ENCODE measurements around the gene AP5Z1. TPM values are rescaled to one million over a fixed set of nuclear protein-coding genes. Genes with fewer than 3 reads are reported as not detected.

The AP5Z1 gene
- total RNA-seq, 1 donor from 2014 or later, result 111 TPM

DNA sequence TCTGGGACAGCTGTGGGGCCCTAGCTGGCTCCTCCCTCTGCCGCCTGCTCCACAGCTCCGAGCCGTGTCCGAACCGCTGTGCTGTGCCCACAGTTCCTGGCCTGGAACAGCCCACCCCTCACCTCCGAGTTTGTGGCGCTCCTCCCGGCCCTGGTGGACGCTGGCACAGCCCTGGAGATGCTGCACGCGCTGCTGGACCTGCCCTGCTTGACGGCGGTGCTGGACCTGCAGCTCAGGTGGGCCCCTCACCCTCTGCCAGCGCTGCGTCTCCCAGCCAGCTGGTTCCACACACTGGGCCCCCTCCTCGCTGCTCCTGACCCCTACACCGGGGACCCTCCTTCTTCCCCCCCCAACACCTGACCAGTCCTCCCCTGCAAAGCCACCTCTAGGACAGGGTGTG lies 12.1 kb downstream of the AP5Z1 start:
- H3K27me3 Mint-ChIP-seq, result no peaks in the 10 kb centered on the region
- POLR2A ChIA-PET, result no interaction called here

DNA sequence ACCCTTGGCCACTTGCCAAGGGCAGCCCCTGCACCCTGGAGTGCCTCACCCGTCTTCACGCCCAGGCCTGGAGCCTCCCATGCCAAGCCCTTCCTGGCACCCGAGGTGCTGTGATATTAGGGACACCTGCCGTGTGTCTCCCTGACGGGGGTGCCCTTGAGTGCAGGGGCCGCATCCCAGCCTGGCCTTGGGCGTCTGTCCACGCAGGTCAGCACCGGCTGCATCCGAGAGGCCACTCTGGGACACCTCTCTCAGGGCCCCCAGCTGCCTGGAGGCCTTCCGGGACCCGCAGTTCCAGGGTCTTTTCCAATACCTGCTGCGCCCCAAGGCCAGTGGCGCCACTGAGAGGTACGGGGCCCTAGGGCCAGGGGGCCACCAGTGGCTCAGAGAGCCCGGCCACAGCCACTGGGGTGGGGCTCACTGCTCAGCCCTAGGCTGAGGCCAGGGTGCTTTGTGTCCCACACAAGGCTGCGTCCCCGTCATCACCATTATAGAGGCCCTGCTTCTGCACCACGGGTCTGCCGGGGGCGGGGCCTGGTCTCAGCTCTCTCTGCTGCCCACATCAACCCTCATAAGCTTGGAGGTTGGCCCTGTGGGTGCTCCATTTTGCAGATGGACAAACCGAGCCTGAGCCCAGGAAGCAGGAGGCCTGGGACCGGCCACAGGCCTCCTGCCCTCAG lies 12.7 kb downstream of the AP5Z1 start:
- no peaks in the 10 kb centered on the region for H3K9me3 Mint-ChIP-seq
- ChIA-PET CTCF (no interaction called here), POLR2A (no interaction called here)
- no peaks in the 10 kb centered on the region for H3K27me3 Mint-ChIP-seq
- ATAC-seq (ENCODE audit: low read depth), result no peak
- peaks cover 61% of the 10 kb centered on the region for H3K36me3 Mint-ChIP-seq (ENCODE audit: low read depth)
- intact Hi-C loops (cut with micrococcal nuclease), result no loop called here
- no peak overlapping the region for H3K4me3 Mint-ChIP-seq
- TF ChIP-seq CTCF (IDR thresholded peaks at IDR 0.05), result no peak
- DNase-seq, result no peak
- H3K27ac Mint-ChIP-seq, result no peak overlapping the region
- peaks cover 4% of the 10 kb centered on the region for H3K4me1 Mint-ChIP-seq

More for the DNA sequence above, 12.1 kb downstream of the AP5Z1 start:
- Mint-ChIP-seq H3K4me3 (no peak overlapping the region), H3K9me3 (no peaks in the 10 kb centered on the region), H3K36me3 (ENCODE audit: low read depth) (peaks cover 66% of the 10 kb centered on the region), H3K27ac (no peak overlapping the region), H3K4me1 (peaks cover 4% of the 10 kb centered on the region)
- no peak for TF ChIP-seq CTCF (IDR thresholded peaks at IDR 0.05)
- CTCF ChIA-PET, result no interaction called here
- ATAC-seq (ENCODE audit: low read depth) (no peak), DNase-seq (no peak)
- intact Hi-C loops (cut with micrococcal nuclease), result no loop called here

DNA sequence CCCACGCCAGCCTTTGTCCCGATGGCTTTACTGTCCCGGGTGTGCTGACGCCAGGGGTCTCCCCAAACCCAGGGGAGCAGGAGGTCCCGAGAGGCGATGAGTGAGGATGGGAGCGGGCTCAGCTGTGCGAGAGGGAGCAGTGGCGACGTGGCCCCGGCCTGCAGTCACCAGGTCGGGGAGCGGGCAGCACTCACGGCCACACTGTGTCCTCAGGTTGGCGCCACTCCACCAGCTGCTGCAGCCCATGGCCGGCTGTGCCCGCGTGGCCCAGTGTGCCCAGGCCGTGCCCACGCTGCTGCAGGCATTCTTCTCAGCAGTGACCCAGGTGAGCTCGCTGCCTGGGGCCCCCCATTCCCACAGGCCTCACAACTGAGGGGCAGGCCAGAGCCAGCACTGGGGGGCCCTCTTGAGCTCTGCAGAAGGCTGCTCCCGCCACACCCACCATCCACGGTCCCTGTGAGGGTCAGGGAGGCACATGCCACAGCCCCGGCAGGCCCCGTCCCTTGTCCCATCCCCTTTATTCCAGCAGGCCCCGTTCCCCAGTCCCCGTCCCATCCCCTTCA lies 13.3 kb downstream of the AP5Z1 start:
- ChIA-PET POLR2A (no interaction called here), CTCF (no interaction called here)
- intact Hi-C loops (cut with micrococcal nuclease), result no loop called here
- no peak overlapping the region for H3K4me3 Mint-ChIP-seq
- no peak for TF ChIP-seq CTCF (IDR thresholded peaks at IDR 0.05)
- no peak overlapping the region for H3K27ac Mint-ChIP-seq
- H3K9me3 Mint-ChIP-seq, result no peaks in the 10 kb centered on the region
- no peak for ATAC-seq (ENCODE audit: low read depth)
- peaks cover 4% of the 10 kb centered on the region for H3K4me1 Mint-ChIP-seq
- H3K36me3 Mint-ChIP-seq (ENCODE audit: low read depth), result peaks cover 60% of the 10 kb centered on the region
- H3K27me3 Mint-ChIP-seq, result no peaks in the 10 kb centered on the region
- DNase-seq, result no peak

DNA sequence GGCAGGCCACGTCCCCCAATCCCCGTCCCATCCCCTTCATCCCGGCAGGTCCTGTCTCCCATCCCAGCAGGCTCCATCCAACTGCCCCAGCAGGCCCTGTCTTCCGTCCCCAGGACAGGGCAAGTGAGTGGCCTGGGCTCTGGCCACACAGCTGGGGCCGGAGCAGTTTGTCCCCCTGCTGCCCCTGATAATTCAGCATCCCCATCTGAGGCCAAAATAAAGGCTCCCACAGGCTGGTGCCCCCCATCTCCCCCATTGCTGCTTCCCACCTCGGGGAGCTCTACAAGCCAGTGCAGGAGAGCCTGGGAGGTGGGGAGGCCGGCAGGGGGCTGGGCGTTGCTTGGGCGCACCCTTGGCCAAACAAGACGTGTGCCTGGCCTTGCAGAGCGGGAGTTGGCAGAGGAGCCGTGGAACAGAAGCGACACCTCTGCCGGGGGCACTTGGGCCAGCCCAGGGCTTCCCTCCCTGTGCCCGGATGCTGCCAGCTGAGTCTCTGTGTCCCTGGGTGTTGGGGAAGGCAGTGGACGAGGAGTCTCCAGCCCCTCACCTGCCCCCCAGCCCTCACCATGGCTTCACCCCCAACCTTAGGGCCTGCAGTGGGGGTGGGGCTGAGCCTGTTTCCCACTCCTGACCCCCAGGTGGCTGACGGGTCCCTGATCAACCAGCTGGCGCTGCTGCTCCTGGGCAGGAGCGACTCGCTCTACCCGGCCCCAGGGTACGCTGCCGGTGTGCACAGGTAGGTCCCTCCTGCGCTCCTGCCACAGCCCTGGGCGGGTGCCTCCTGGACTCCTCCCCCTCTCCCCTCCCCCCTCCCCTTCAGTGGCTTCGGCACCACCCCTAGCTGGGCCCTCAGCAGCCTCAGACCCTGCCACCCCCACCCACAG lies 14.0 kb downstream of the AP5Z1 start:
- intact Hi-C loops (cut with micrococcal nuclease), result no loop called here
- no peak for TF ChIP-seq CTCF (IDR thresholded peaks at IDR 0.05)
- no peak for DNase-seq
- H3K27ac Mint-ChIP-seq, result no peak overlapping the region
- H3K36me3 Mint-ChIP-seq (ENCODE audit: low read depth), result peaks cover 56% of the 10 kb centered on the region
- POLR2A ChIA-PET, result no interaction called here
- no peak overlapping the region for H3K4me3 Mint-ChIP-seq
- H3K4me1 Mint-ChIP-seq, result peaks cover 4% of the 10 kb centered on the region
- ATAC-seq (ENCODE audit: low read depth), result no peak
- no peaks in the 10 kb centered on the region for H3K9me3 Mint-ChIP-seq
- no peaks in the 10 kb centered on the region for H3K27me3 Mint-ChIP-seq
- CTCF ChIA-PET, result no interaction called here

GRCh38 chr7:4790078-4790465 lies 14.6 kb downstream of the AP5Z1 start:
- Mint-ChIP-seq H3K27ac (no peak overlapping the region), H3K4me3 (no peak overlapping the region), H3K36me3 (ENCODE audit: low read depth) (peaks cover 51% of the 10 kb centered on the region)

More at GRCh38 chr7:4790078-4790465, 14.6 kb downstream of the AP5Z1 start:
- ATAC-seq (ENCODE audit: low read depth) (no peak), DNase-seq (no peak)
- intact Hi-C loops (cut with micrococcal nuclease), result no loop called here
- TF ChIP-seq CTCF (IDR thresholded peaks at IDR 0.05), result no peak
- Mint-ChIP-seq H3K4me1 (peaks cover 4% of the 10 kb centered on the region), H3K9me3 (no peaks in the 10 kb centered on the region), H3K27me3 (no peaks in the 10 kb centered on the region)
- POLR2A ChIA-PET, result interaction anchor here (0.6 to 3.6 kb wide), 2 partner anchors 15 to 109 kb away, joined by 6 to 47 read pairs; partner anchors contain the start of gene AP5Z1
- CTCF ChIA-PET, result no interaction called here

Measured in activated B cell treated with CpG ODN at 0.5 μM for 24 hours (primary cell).